LoVo (cell line): ENCODE data around the gene CRB2.

Source experiments
- DNase-seq: peaks from one replicate; pipeline ENCODE4 v3.0.0-alpha.2; 2016; ENCODE audit warnings: low spot score

The CRB2 gene

DNA sequence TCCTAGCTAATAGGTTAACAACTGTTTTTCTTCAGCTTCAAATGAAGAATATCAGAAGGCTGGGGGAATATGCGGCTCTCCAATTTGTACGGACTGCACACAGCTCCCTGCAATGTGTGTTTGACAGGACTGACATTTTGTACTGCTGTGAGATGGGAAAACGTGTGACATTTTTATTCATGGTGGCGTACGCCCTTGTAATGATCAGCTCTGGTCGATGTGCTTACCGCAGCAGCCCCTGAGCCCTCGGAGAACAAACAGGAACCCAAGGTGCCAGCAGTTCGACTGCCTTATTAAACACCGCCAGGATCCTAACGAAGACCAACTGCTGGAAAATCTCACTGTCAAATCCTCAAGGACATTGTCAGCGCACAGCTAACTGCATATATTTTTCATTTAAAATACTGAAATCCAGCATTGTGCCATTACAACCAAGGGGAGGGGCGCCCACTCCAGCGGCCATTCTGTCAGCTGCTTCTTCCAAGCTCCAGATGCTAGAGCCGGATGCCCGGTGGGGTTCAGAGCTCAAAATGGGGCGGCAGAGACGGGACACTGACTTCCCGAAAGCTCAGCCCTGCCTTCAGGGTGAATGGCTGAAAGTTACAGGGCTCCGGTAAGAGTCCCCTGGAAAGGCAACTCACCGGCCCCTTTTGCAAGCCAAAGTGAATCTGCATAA lies 66.8 kb downstream of the CRB2 start:
- no peak for DNase-seq

GRCh38 chr9:123423311-123423640 lies 67.3 kb downstream of the CRB2 start:
- no peak for DNase-seq

DNA sequence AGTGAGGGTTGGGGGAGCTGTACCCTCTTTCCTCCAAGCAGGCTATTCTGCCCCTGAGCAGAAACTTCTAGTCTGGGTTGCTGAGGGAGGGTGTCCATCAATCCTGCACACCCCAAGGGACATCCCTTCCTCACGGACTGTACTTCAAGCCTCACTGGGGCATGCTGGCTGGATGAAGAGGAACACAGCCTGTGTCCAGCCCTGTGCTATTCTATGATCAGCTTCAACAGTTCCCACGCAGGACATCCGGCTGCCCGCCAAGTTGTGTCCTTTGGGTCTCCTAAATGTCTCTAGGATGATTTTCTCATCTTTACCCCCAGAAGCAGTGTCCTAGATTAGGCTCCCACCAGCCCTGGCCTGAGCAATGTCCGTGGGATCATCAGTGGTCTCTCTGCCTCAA lies 68.1 kb downstream of the CRB2 start:
- no peak for DNase-seq

GRCh38 chr9:123424552-123425225 lies 68.7 kb downstream of the CRB2 start:
- DNase-seq = no peak

GRCh38 chr9:123425261-123425821 lies 69.3 kb downstream of the CRB2 start:
- no peak for DNase-seq

DNA sequence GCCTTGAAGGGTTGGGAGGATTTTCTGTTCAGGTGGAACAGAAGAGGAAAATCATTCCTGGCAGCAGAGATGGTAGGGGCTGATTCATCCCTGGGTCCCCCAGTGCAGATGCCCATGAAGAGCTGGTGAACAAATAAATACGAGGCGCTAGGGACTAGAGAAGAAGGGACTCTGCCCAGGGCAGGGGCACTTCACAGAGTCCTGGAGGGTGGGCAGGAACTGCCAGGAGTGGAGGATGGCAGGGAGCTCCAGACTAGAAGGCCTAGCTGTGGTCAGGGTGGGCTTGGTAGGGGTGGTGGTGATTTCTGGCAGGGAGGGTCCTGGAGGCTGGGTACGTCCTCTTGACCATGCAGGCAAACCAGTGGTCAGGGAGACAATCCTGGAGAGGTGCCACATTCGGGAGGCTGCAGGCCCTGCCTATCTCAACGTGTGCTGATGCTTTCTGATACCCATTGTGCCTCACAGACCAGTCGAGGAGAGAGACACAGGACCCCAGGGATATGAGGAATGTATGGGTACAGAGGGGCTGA lies 69.9 kb downstream of the CRB2 start:
- DNase-seq = no peak

DNA sequence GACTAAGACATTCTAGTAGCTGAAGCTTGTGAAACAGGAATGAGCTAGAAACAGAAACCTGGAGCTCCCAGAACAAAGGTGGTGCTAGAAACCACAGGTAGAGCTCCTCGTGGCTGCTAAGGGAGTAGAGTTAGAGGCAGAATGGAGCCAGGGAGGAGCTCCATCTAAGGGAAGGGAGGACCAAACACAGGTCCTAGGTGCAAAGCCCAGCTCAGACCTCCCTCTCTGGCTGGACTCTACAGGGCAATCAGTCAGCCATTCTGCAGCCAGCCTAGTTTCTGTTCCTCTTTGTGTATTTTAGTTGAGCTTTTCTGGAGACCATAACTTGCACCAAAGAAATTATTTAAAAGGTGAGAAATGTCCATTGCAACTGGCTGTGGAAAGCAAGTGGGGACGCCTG lies 70.4 kb downstream of the CRB2 start:
- no peak for DNase-seq
